Keratinocyte (primary cell): ENCODE data around the gene PDK1. TPM values are rescaled to one million over a fixed set of nuclear protein-coding genes. Genes with fewer than 3 reads are reported as not detected.

Source experiments
- DNase-seq: peaks from one replicate; pipeline ENCODE4 v3.0.0-alpha.2; 2011; ENCODE audit warnings: low read depth, missing footprints, low spot score
- FAIRE-seq: peaks from 2 replicates; lab custom pipeline; 2011; peaks lifted over from hg19 to GRCh38; lab: Jason Lieb, UNC
- H2AFZ ChIP-seq: 2 replicates; pipeline ENCODE4 v1.6.0; 2012; ENCODE audit warnings: low read length, control low read depth, inconsistent platforms; ENCODE audit not compliant: control insufficient read depth
- H3K27ac ChIP-seq: 2 replicates; pipeline ENCODE4 v1.5.1; 2011; ENCODE audit warnings: low read length; ENCODE audit not compliant: control insufficient read depth, insufficient read depth
- H3K27me3 ChIP-seq: 3 replicates; pipeline ENCODE4 v1.6.0; 2011; ENCODE audit warnings: low read length; ENCODE audit not compliant: control insufficient read depth, insufficient read depth; ENCODE audit errors: extremely low read depth
- H3K36me3 ChIP-seq, 2 experiments: 2 replicates in 1 of 2; 3 replicates in 1 of 2; pipeline ENCODE4 v1.5.1; 2011; ENCODE audit warnings: low read length in 2 of 2, mild to moderate bottlenecking in 1 of 2; ENCODE audit not compliant: control insufficient read depth in 2 of 2, insufficient read depth in 2 of 2; ENCODE audit errors: extremely low read depth in 1 of 2
- H3K4me1 ChIP-seq: 3 replicates; pipeline ENCODE4 v1.5.1; 2011; ENCODE audit warnings: low read length; ENCODE audit not compliant: control insufficient read depth, insufficient read depth; ENCODE audit errors: extremely low read depth
- H3K4me2 ChIP-seq: 3 replicates; pipeline ENCODE4 v1.6.0; 2011; ENCODE audit warnings: low read depth, low read length; ENCODE audit not compliant: control insufficient read depth, insufficient read depth; ENCODE audit errors: extremely low read depth
- H3K4me3 ChIP-seq, 3 experiments: fragments of 200-600 bp in 1 of 3; sonication (generic) in 1 of 3; 2 replicates in 2 of 3; 3 replicates in 1 of 3; pipeline ENCODE4 v1.5.1; 2011 to 2016; ENCODE audit warnings: low read length in 3 of 3, mild to moderate bottlenecking in 3 of 3, control low read depth in 2 of 3, inconsistent platforms in 1 of 3, low read depth in 1 of 3, mixed read lengths in 1 of 3, mixed run types in 1 of 3, moderate library complexity in 1 of 3; ENCODE audit not compliant: control insufficient read depth in 2 of 3, insufficient read depth in 2 of 3; ENCODE audit errors: extremely low read depth in 1 of 3
- H3K79me2 ChIP-seq: 2 replicates; pipeline ENCODE4 v1.6.0; 2012; ENCODE audit warnings: low read length; ENCODE audit not compliant: control insufficient read depth, insufficient read depth
- H3K9ac ChIP-seq: 3 replicates; pipeline ENCODE4 v1.6.0; 2011; ENCODE audit warnings: low read length; ENCODE audit not compliant: control insufficient read depth, insufficient read depth; ENCODE audit errors: extremely low read depth
- H3K9me1 ChIP-seq: 3 replicates; pipeline ENCODE4 v1.6.0; 2011; ENCODE audit warnings: low read length; ENCODE audit not compliant: control insufficient read depth, insufficient read depth; ENCODE audit errors: extremely low read depth
- H3K9me3 ChIP-seq: 2 replicates; pipeline ENCODE4 v1.5.1; 2012; ENCODE audit warnings: low read depth, low read length; ENCODE audit not compliant: control insufficient read depth
- H4K20me1 ChIP-seq: 3 replicates; pipeline ENCODE4 v1.6.0; 2011; ENCODE audit warnings: low read length; ENCODE audit not compliant: control insufficient read depth, insufficient read depth; ENCODE audit errors: extremely low read depth
- EZH2 ChIP-seq: IDR thresholded peaks from one replicate; pipeline ENCODE4 v1.6.1; 2012; ENCODE audit warnings: inconsistent platforms, mild to moderate bottlenecking, low read length, moderate library complexity
- dilution Hi-C: fragments of 300-500 bp; cut with MboI; formaldehyde crosslinking; loops from one replicate; pipeline ENCODE4 v1.7.0; 2020; ENCODE audit warnings: low sequenced_read_pairs; ENCODE audit not compliant: extremely low pct_ligation_motif_present
- polyA plus RNA-seq, 5 experiments: library from polyadenylated mRNA; depleted of rRNA in 3 of 5; stranded (reverse) in 3 of 5; stranded (forward) in 1 of 5; unstranded in 1 of 5; fragments of >200 nt; gene quantifications; 1 replicate in 1 of 5; 2 replicates in 3 of 5; 3 replicates in 1 of 5; pipeline versions ENCODE4 v1.2.1 to v1.2.3, GENCODE V29; 2011 to 2012; ENCODE audit warnings: missing spikeins in 2 of 5, low read depth in 1 of 5, low replicate concordance in 1 of 5
- TF ChIP-seq, protein P1 (sequence below), 3 experiments: IDR thresholded peaks in 1 of 3; conservative IDR thresholded peaks in 1 of 3; optimal IDR thresholded peaks in 1 of 3; 2 replicates in 2 of 3; 3 replicates in 1 of 3; pipeline versions ENCODE3 to v1.5.1; 2011; ENCODE audit warnings: low read length in 3 of 3, mild to moderate bottlenecking in 3 of 3, moderate library complexity in 2 of 3, control low read depth in 1 of 3, inconsistent platforms in 1 of 3; ENCODE audit not compliant: insufficient read depth in 2 of 3; ENCODE audit errors: extremely low read depth in 1 of 3

PDK1 gene
- polyA plus RNA-seq, 1 donor (not counting 4 experiments of a cell fraction or from before 2014, with no cell fraction given) = 29.2 TPM

DNA sequence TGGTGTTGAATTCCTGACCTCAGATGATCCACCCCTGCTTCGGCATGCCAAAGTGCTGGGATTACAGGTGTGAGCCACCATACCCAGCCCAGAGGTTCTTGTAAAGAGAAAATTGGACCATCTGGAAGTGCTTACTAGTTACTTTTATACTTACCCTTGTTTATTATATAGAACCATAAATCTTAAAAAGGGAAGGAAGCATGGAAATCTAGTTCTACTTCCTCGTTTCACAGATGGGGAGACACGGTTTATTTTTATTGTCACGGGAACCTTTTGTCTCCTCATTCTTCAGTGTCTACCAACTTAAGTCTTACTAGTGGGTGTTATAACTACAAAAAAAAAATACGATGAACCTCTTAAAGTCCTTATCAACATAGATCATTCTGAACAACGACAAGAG lies 45.8 kb upstream of the PDK1 start:
- H3K27ac ChIP-seq = no peak overlapping the region
- TF ChIP-seq, protein P1, sequence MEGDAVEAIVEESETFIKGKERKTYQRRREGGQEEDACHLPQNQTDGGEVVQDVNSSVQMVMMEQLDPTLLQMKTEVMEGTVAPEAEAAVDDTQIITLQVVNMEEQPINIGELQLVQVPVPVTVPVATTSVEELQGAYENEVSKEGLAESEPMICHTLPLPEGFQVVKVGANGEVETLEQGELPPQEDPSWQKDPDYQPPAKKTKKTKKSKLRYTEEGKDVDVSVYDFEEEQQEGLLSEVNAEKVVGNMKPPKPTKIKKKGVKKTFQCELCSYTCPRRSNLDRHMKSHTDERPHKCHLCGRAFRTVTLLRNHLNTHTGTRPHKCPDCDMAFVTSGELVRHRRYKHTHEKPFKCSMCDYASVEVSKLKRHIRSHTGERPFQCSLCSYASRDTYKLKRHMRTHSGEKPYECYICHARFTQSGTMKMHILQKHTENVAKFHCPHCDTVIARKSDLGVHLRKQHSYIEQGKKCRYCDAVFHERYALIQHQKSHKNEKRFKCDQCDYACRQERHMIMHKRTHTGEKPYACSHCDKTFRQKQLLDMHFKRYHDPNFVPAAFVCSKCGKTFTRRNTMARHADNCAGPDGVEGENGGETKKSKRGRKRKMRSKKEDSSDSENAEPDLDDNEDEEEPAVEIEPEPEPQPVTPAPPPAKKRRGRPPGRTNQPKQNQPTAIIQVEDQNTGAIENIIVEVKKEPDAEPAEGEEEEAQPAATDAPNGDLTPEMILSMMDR (optimal IDR thresholded peaks at IDR 0.05 in 1 of 3, IDR thresholded peaks at IDR 0.05 in 1 of 3, conservative IDR thresholded peaks at IDR 0.05 in 1 of 3; ENCODE audit: extremely low read depth in 1 of 3, insufficient read depth in 2 of 3, low read length in 3 of 3) = no peak
- no peak for TF ChIP-seq EZH2
- no peaks in the 10 kb centered on the region for H3K9me1 ChIP-seq
- H3K4me1 ChIP-seq = no peaks in the 10 kb centered on the region
- no peak overlapping the region for H3K9ac ChIP-seq
- H3K4me2 ChIP-seq = no peak overlapping the region
- H3K27me3 ChIP-seq = no peaks in the 10 kb centered on the region
- no peak overlapping the region for H2AFZ ChIP-seq
- dilution Hi-C loops = no loop called here
- H3K4me3 ChIP-seq = no peak overlapping the region
- no peaks in the 10 kb centered on the region for H3K79me2 ChIP-seq
- no peaks in the 10 kb centered on the region for H3K9me3 ChIP-seq
- peaks cover 13 to 16% of the 10 kb centered on the region in 2 experiments for H3K36me3 ChIP-seq
- no peaks in the 10 kb centered on the region for H4K20me1 ChIP-seq
- DNase-seq (no peak), FAIRE-seq (no peak)

DNA sequence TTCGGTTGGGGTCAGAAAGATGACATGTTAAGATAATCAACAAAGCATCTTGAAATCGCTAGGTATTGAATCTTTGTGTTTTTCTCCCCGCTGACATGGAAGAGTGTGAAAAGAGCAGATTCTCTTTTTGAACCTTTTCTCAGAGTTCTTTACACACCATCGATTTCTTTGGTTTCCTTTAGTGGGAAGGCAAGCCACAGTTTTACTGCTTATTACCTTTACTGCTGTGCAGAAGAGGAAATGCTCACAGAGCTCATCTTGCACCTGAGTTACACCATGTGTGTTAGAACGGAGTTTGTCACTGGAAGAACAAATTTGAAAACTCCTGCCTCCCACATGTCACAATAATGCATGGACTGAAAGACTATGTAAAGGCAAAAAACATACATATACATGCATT lies 45.3 kb upstream of the PDK1 start:
- Histone ChIP-seq H3K4me3 (no peak overlapping the region), H2AFZ (no peak overlapping the region), H3K27me3 (no peaks in the 10 kb centered on the region), H3K9me1 (no peaks in the 10 kb centered on the region), H3K9me3 (no peaks in the 10 kb centered on the region), H4K20me1 (no peaks in the 10 kb centered on the region), H3K4me2 (no peak overlapping the region), H3K36me3 (peaks cover 12 to 13% of the 10 kb centered on the region in 2 experiments), H3K4me1 (no peaks in the 10 kb centered on the region), H3K27ac (no peak overlapping the region), H3K79me2 (no peaks in the 10 kb centered on the region), H3K9ac (no peak overlapping the region)
- FAIRE-seq (no peak), DNase-seq (no peak)
- dilution Hi-C loops = no loop called here
- no peak for TF ChIP-seq EZH2
- TF ChIP-seq, protein P1 (optimal IDR thresholded peaks at IDR 0.05 in 1 of 3, IDR thresholded peaks at IDR 0.05 in 1 of 3, conservative IDR thresholded peaks at IDR 0.05 in 1 of 3; ENCODE audit: extremely low read depth in 1 of 3, insufficient read depth in 2 of 3, low read length in 3 of 3) = no peak
